KOPT-K1 (cell line): ENCODE results near the gene NMT2.

ENCODE experiments used
- H3K27ac ChIP-seq: fragments of 200-600 bp; sonication (generic); 2 replicates; pipeline ENCODE4 v1.5.1; 2016; ENCODE audit warnings: antibody characterized with exemption, mild to moderate bottlenecking, low read depth, low read length; ENCODE audit not compliant: poor library complexity, severe bottlenecking
- H3K36me3 ChIP-seq: fragments of 200-600 bp; sonication (generic); 2 replicates; pipeline ENCODE4 v1.5.1; 2017; ENCODE audit warnings: antibody characterized with exemption, mild to moderate bottlenecking, low read length, moderate library complexity; ENCODE audit not compliant: insufficient read depth
- H3K9me3 ChIP-seq: fragments of 200-600 bp; sonication (generic); 2 replicates; pipeline ENCODE4 v1.5.1; 2017; ENCODE audit warnings: antibody characterized with exemption, low read length, mild to moderate bottlenecking; ENCODE audit not compliant: insufficient read depth, poor library complexity, severe bottlenecking

NMT2 gene

DNA sequence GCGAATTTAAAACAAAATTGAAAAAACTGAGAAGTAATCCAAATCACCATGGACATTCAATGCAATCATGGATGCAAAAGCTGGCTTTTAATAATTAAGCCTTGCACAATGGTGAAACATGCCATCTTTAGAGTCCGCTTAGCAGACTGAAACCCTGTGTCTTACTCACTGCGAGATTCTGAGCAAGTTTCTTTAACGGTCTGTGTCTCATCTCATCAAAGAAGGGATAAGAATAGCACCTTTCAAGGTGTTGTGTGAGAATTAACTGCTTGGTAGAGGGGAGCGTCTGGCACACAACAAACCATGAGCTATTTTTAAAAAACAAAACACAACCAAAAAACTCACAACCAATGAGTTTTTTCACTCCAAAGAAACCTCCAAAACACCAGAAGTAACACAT is 101.3 kb downstream of the NMT2 start:
- no peak overlapping the region for H3K27ac ChIP-seq
- H3K9me3 ChIP-seq = peaks cover 11% of the 10 kb centered on the region
- no peaks in the 10 kb centered on the region for H3K36me3 ChIP-seq

DNA sequence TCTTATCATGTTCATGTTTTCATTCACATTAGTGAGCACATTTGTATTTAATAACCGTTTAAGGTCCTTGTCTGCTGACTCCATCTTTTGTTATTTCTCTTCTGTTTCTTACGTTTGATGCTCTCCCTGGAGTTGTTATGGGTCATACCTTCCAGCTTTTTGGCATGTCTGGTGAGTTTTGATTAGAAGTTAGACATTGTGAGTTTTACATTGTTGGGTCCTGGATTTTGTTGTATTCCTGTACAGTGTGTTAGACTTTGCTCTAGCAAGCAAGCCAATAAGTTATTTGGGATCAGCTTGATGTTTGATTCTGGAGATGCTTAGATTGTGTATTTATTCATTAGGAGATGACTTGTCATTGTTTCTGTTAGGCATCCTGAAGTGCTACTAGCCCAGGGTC is 107.9 kb downstream of the NMT2 start:
- H3K27ac ChIP-seq = no peak overlapping the region
- H3K36me3 ChIP-seq = no peaks in the 10 kb centered on the region
- H3K9me3 ChIP-seq = peaks cover 24% of the 10 kb centered on the region

DNA sequence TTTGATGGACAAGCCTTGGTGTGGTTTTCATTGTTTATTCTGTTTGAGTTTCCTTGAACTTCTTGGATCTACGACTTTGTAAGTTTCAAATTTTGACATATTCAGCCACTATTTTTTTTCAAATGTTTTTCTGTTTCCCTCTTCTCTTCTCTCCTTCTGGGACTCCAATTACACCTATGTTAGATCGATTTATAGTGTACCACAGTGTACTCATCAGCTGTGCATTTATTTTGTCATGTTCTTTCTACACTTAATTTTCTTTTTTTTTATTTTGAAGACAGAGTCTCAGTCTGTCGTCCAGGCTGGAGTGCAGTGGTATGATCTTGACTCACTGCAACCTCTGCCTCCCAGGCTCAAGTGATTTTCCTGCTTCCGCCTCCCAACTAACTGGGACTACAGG is 108.6 kb downstream of the NMT2 start:
- H3K36me3 ChIP-seq = no peaks in the 10 kb centered on the region
- H3K27ac ChIP-seq = no peak overlapping the region
- H3K9me3 ChIP-seq = peaks cover 16% of the 10 kb centered on the region

DNA sequence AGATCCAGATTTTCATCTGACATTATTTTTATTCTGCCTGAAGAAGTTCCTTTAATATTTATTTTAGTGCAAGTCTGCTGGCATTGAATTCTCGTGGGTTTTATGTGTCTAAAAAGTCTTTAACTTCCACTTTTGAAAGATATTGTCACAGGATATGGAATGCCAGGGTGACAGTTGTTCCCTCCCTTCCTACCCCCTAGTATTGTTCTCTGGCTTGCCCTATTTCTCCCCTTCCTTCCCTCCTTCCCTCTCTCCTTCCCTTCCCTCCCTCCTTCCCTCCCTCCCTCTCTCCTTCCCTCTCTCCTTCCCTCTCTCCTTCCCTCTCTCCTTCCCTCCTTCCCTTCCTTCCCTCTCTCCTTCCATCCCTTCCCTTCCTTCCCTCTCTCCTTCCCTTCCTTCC is 109.8 kb downstream of the NMT2 start:
- Histone ChIP-seq H3K9me3 (peaks cover 15% of the 10 kb centered on the region), H3K36me3 (no peaks in the 10 kb centered on the region), H3K27ac (no peak overlapping the region)
